Measurements from ENCODE around the gene CDH4.

DNA sequence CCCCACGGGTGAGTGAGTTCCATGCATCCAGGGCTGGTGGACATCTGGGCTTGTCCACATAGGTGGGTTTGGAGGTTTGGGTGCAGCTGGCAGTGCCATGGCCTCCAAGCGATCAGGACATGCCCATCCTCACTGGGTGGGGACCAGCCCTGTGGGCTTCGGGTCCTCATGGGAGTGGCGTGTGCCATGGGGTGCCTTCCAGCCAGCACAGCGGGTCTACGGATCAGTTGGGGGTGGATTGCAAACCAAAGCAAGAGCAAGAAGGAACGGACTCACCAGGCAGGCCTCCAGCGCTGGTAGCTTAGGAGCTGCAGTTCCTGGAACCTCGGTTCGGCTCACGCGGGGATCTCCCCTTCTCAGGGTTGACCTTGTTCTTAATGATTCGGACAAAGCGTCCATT is 449.3 kb downstream of the CDH4 start:
- TF ChIP-seq SIN3A (IDR thresholded peaks at IDR 0.05; ENCODE audit: borderline replicate concordance, insufficient read depth, low read length) (no peak), POLR2AphosphoS5 (IDR thresholded peaks at IDR 0.05; ENCODE audit: low read depth, low read length) (no peak), TAF1 (IDR thresholded peaks at IDR 0.05; ENCODE audit: borderline replicate concordance, insufficient read depth, low read length) (no peak)

Measured in PFSK-1 (cell line).